SH-SY5Y (cell line): ENCODE data around the gene CDC42EP3.

Source experiments
- GATA2 ChIP-seq: IDR thresholded peaks from 2 replicates; pipeline ENCODE4 v1.6.1; 2011; ENCODE audit warnings: mild to moderate bottlenecking, low read depth, low read length
- GATA3 ChIP-seq: IDR thresholded peaks from 2 replicates; pipeline ENCODE4 v1.6.1; 2011; ENCODE audit warnings: low read depth, mild to moderate bottlenecking, low read length, moderate library complexity

GRCh38 chr2:37684809-37685208, 13.4 kb upstream of the CDC42EP3 start:
- TF ChIP-seq GATA2 (no peak), GATA3 (no peak)
